VCaP (cell line): Measurements from ENCODE around the gene FGF5.

Experiments used
- H3K27ac ChIP-seq: fragments of 450-650 bp; 2 replicates; pipeline ENCODE4 v1.5.1; 2017
- CTCF ChIP-seq: fragments of 450-650 bp; conservative IDR thresholded peaks from 2 replicates; pipeline ENCODE4 v1.5.1; 2017; ENCODE audit warnings: mild to moderate bottlenecking, moderate library complexity

The FGF5 gene

GRCh38 chr4:80264352-80264647 lies 2.2 kb upstream of the FGF5 start:
- no peak overlapping the region for H3K27ac ChIP-seq
- TF ChIP-seq CTCF: no peak

- H3K27ac ChIP-seq: no peak overlapping the region
- no peak for TF ChIP-seq CTCF
Observed at GRCh38 chr4:80264825-80265224, 1.6 kb upstream of the FGF5 start.

GRCh38 chr4:80265571-80266252 lies 752 bp upstream of the FGF5 start:
- H3K27ac ChIP-seq: no peak overlapping the region
- TF ChIP-seq CTCF: no peak

- TF ChIP-seq CTCF: no peak
- H3K27ac ChIP-seq: no peak overlapping the region
Observed at GRCh38 chr4:80266902-80267380, 477 bp downstream of the FGF5 start.

- H3K27ac ChIP-seq: no peak overlapping the region
- TF ChIP-seq CTCF: no peak
Observed at GRCh38 chr4:80268081-80268823, 1.8 kb downstream of the FGF5 start.

- no peak for TF ChIP-seq CTCF
- no peak overlapping the region for H3K27ac ChIP-seq
Observed at GRCh38 chr4:80268936-80269335, 2.5 kb downstream of the FGF5 start.

- no peak overlapping the region for H3K27ac ChIP-seq
- TF ChIP-seq CTCF: no peak
Observed at GRCh38 chr4:80270321-80270720, 3.9 kb downstream of the FGF5 start.
